IMR-90 (cell line): ENCODE data around the gene FRYL. TPM values are rescaled to one million over a fixed set of nuclear protein-coding genes. Genes with fewer than 3 reads are reported as not detected.

Experiments
- ATAC-seq: fragments of 200-7000 bp; cut with Tn5 transposase; 2 replicates; pipeline ENCODE4 v1.9.1; 2020; ENCODE audit warnings: low read depth, mild to moderate bottlenecking, moderate library complexity
- BruUV-seq: library from RNA; stranded (reverse); fragments of 400-500 nt; replicated peaks from 2 replicates; lab custom pipeline; 2021; lab: Mats Ljungman, UMichigan
- CTCF ChIA-PET: fragments of 300-600 bp; formaldehyde crosslinking; extraction: SDS; loops from one replicate; lab custom pipeline; 2021; ENCODE audit warnings: antibody characterized with exemption; lab: Yijun Ruan, JAX
- POLR2A ChIA-PET: fragments of 300-600 bp; sonication (Branson Sonifier 250); formaldehyde crosslinking; loops from one replicate; lab custom pipeline; 2022; ENCODE audit warnings: antibody characterized with exemption; ENCODE audit not compliant: unreplicated experiment; lab: Charles Lee
- DNase-seq: peaks from one replicate; pipeline ENCODE4 v3.0.0; 2013
- H2AFZ ChIP-seq: replicated peaks from 2 replicates; pipeline ENCODE3; 2013; ENCODE audit warnings: low read length, mild to moderate bottlenecking; ENCODE audit not compliant: poor library complexity
- H2AK5ac ChIP-seq: 2 replicates; pipeline ENCODE4 v1.6.1; 2013; ENCODE audit warnings: low read depth, low read length, inconsistent platforms
- H2AK9ac ChIP-seq: replicated peaks from 2 replicates; pipeline ENCODE3; 2013; ENCODE audit warnings: mild to moderate bottlenecking, low read depth, low read length, moderate library complexity; ENCODE audit not compliant: poor library complexity
- H2BK120ac ChIP-seq: 2 replicates; pipeline ENCODE4 v1.6.1; 2013; ENCODE audit warnings: low read depth, low read length, inconsistent platforms
- H2BK15ac ChIP-seq: 3 replicates; pipeline ENCODE4 v1.6.1; 2013; ENCODE audit warnings: low read depth, low read length, inconsistent platforms
- H2BK20ac ChIP-seq: 2 replicates; pipeline ENCODE4 v1.6.1; 2013; ENCODE audit warnings: low read depth, mild to moderate bottlenecking, inconsistent platforms, low read length, moderate library complexity
- H2BK5ac ChIP-seq: 2 replicates; pipeline ENCODE4 v1.6.1; 2013; ENCODE audit warnings: mild to moderate bottlenecking, low read depth, low read length, inconsistent platforms; ENCODE audit not compliant: poor library complexity, severe bottlenecking
- H3K14ac ChIP-seq: replicated peaks from 2 replicates; pipeline ENCODE4 v1.6.1; 2013; ENCODE audit warnings: low read depth, low read length, inconsistent platforms
- H3K18ac ChIP-seq: 2 replicates; pipeline ENCODE4 v1.6.1; 2013; ENCODE audit warnings: low read depth, low read length, control low read depth
- H3K23ac ChIP-seq: 2 replicates; pipeline ENCODE4 v1.6.1; 2013; ENCODE audit warnings: low read depth, low read length, inconsistent platforms
- H3K27ac ChIP-seq: 2 replicates; pipeline ENCODE4 v1.5.1; 2013; ENCODE audit warnings: mild to moderate bottlenecking, control low read depth, low read length; ENCODE audit not compliant: insufficient read depth
- H3K27me3 ChIP-seq: 2 replicates; pipeline ENCODE4 v1.6.1; 2013; ENCODE audit warnings: low read length; ENCODE audit not compliant: control insufficient read depth, insufficient read depth
- H3K36me3 ChIP-seq: 2 replicates; pipeline ENCODE4 v1.6.1; 2013; ENCODE audit warnings: low read length, mixed read lengths; ENCODE audit not compliant: control insufficient read depth, insufficient read depth
- H3K4ac ChIP-seq: 2 replicates; pipeline ENCODE4 v1.6.1; 2013; ENCODE audit warnings: low read depth, low read length, inconsistent platforms
- H3K4me1 ChIP-seq: 2 replicates; pipeline ENCODE4 v1.6.1; 2013; ENCODE audit warnings: low read length, mixed read lengths; ENCODE audit not compliant: control insufficient read depth, insufficient read depth
- H3K4me2 ChIP-seq: 2 replicates; pipeline ENCODE4 v1.6.1; 2013; ENCODE audit warnings: low read depth, mild to moderate bottlenecking, control low read depth, low read length, moderate library complexity
- H3K4me3 ChIP-seq: 2 replicates; pipeline ENCODE4 v1.5.1; 2013; ENCODE audit warnings: low read depth, mild to moderate bottlenecking, control low read depth, low read length, moderate library complexity; ENCODE audit not compliant: insufficient read depth
- H3K56ac ChIP-seq: 2 replicates; pipeline ENCODE4 v1.6.1; 2013; ENCODE audit warnings: low read length, inconsistent platforms; ENCODE audit not compliant: insufficient read depth; ENCODE audit errors: extremely low read depth
- H3K79me1 ChIP-seq, 2 experiments: 2 replicates each; pipeline ENCODE4 v1.6.1; 2013; ENCODE audit warnings: low read length in 2 of 2, inconsistent platforms in 1 of 2, low read depth in 1 of 2
- H3K9ac ChIP-seq: 2 replicates; pipeline ENCODE4 v1.6.1; 2013; ENCODE audit warnings: low read depth, low read length, control low read depth
- H3K9me1 ChIP-seq: 2 replicates; pipeline ENCODE4 v1.6.1; 2013; ENCODE audit warnings: low read length, inconsistent platforms; ENCODE audit not compliant: insufficient read depth
- H3K9me3 ChIP-seq: 2 replicates; pipeline ENCODE4 v1.6.1; 2013; ENCODE audit warnings: low read length; ENCODE audit not compliant: control insufficient read depth, insufficient read depth
- H4K20me1 ChIP-seq: 2 replicates; pipeline ENCODE4 v1.6.1; 2013; ENCODE audit warnings: low read length, inconsistent platforms; ENCODE audit not compliant: insufficient read depth
- H4K5ac ChIP-seq: 2 replicates; pipeline ENCODE4 v1.6.1; 2013; ENCODE audit warnings: mild to moderate bottlenecking, low read depth, low read length, control low read depth
- H4K8ac ChIP-seq, 2 experiments: 2 replicates each; pipeline ENCODE4 v1.6.1; 2013; ENCODE audit warnings: low read depth in 2 of 2, low read length in 2 of 2, control low read depth in 1 of 2, inconsistent platforms in 1 of 2
- H4K91ac ChIP-seq: 2 replicates; pipeline ENCODE4 v1.6.1; 2013; ENCODE audit warnings: low read depth, low read length, inconsistent platforms; ENCODE audit not compliant: insufficient read depth
- BHLHE40 ChIP-seq: fragments of 150-350 bp; IDR thresholded peaks from 2 replicates; pipeline ENCODE4 v1.6.1; 2016; ENCODE audit warnings: mild to moderate bottlenecking, low read depth, low read length
- CEBPB ChIP-seq: IDR thresholded peaks from 2 replicates; pipeline ENCODE4 v1.6.1; 2012; ENCODE audit warnings: low read depth, low read length, improper control_type of control experiment
- CHD1 ChIP-seq: IDR thresholded peaks from 2 replicates; pipeline ENCODE4 v1.6.1; 2012; ENCODE audit warnings: low read depth, low read length, improper control_type of control experiment
- ELK1 ChIP-seq: fragments of 150-350 bp; IDR thresholded peaks from 2 replicates; pipeline ENCODE4 v1.6.1; 2016; ENCODE audit warnings: low read depth, mild to moderate bottlenecking, low read length, moderate library complexity, borderline replicate concordance
- FOS ChIP-seq: fragments of 150-350 bp; IDR thresholded peaks from 2 replicates; pipeline ENCODE4 v1.6.1; 2016; ENCODE audit warnings: low read depth, low read length
- MAFK ChIP-seq: IDR thresholded peaks from 2 replicates; pipeline ENCODE4 v1.6.1; 2012; ENCODE audit warnings: low read depth, low read length, improper control_type of control experiment
- MAZ ChIP-seq: IDR thresholded peaks from 2 replicates; pipeline ENCODE4 v1.6.1; 2012; ENCODE audit warnings: low read depth, mild to moderate bottlenecking, low read length, improper control_type of control experiment, moderate library complexity, borderline replicate concordance
- MXI1 ChIP-seq: IDR thresholded peaks from 2 replicates; pipeline ENCODE4 v1.6.1; 2012; ENCODE audit warnings: low read depth, mild to moderate bottlenecking, low read length, moderate library complexity, borderline replicate concordance
- NFE2L2 ChIP-seq: fragments of 150-350 bp; IDR thresholded peaks from 2 replicates; pipeline ENCODE4 v1.6.1; 2016; ENCODE audit warnings: low read depth, mild to moderate bottlenecking, low read length
- POLR2A ChIP-seq: IDR thresholded peaks from 2 replicates; pipeline ENCODE4 v1.6.1; 2012; ENCODE audit warnings: mild to moderate bottlenecking, low read depth, low read length
- RAD21 ChIP-seq: IDR thresholded peaks from 2 replicates; pipeline ENCODE4 v1.6.1; 2012; ENCODE audit warnings: low read length, improper control_type of control experiment
- RCOR1 ChIP-seq: IDR thresholded peaks from 2 replicates; pipeline ENCODE4 v1.6.1; 2012; ENCODE audit warnings: mild to moderate bottlenecking, low read length, improper control_type of control experiment; ENCODE audit not compliant: insufficient replicate concordance
- RFX5 ChIP-seq: IDR thresholded peaks from 2 replicates; pipeline ENCODE4 v1.8.0; 2012; ENCODE audit warnings: low read depth, mild to moderate bottlenecking, low read length, moderate library complexity
- SMC3 ChIP-seq: fragments of 150-350 bp; IDR thresholded peaks from 2 replicates; pipeline ENCODE4 v1.6.1; 2016; ENCODE audit warnings: low read depth, mild to moderate bottlenecking, antibody characterized with exemption, low read length, moderate library complexity
- USF2 ChIP-seq: fragments of 150-350 bp; IDR thresholded peaks from 2 replicates; pipeline ENCODE4 v1.6.1; 2017; ENCODE audit warnings: mild to moderate bottlenecking, antibody characterized with exemption, low read length, low read depth
- WGBS, 2 experiments: methylation state at CpG; one replicate each; pipeline versions ENCODE4 v1.1.5 to v1.1.7; 2013; ENCODE audit warnings: missing lambda C conversion rate in 2 of 2; ENCODE audit not compliant: insufficient read length in 1 of 2; ENCODE audit errors: extremely low coverage in 2 of 2; 5-methylcytosine and 5-hydroxymethylcytosine counted together
- dilution Hi-C: fragments of 300-500 bp; cut with HindIII; formaldehyde crosslinking; loops from one replicate; pipeline ENCODE4 v1.14.3; 2018; ENCODE audit warnings: low sequenced_read_pairs; ENCODE audit not compliant: unreplicated experiment
- in situ Hi-C: fragments of 300-500 bp; cut with MboI; formaldehyde crosslinking; loops from 3 replicates; pipeline ENCODE4 v1.14.3; 2019; ENCODE audit warnings: low sequenced_read_pairs, inconsistent platforms, mixed read lengths
- intact Hi-C: fragments of 100-400 bp; cut with micrococcal nuclease; formaldehyde crosslinking; loops from 2 replicates; pipeline ENCODE4 v1.10.0; 2022
- polyA plus RNA-seq, 3 experiments: library from polyadenylated mRNA; depleted of rRNA; stranded (reverse); fragments of >200 nt; gene quantifications; 2 replicates each; pipeline ENCODE4 v1.2.3, GENCODE V29; 2012; ENCODE audit warnings: low replicate concordance in 1 of 3
- total RNA-seq: library from RNA; depleted of rRNA; stranded (reverse); fragments of >200 nt; gene quantifications from 2 replicates; pipeline ENCODE4 v1.2.3, GENCODE V29; 2012
- TF ChIP-seq, protein P1 (sequence below): conservative IDR thresholded peaks from 2 replicates; pipeline ENCODE4 v1.5.1; 2012; ENCODE audit warnings: mild to moderate bottlenecking, low read depth, low read length, improper control_type of control experiment

FRYL gene
- total and polyA plus RNA-seq, 2 of the 4 experiments (the other 2 are of a cell fraction), result 9.9 to 77.4 TPM

GRCh38 chr4:48752726-48753125 is 27.4 kb downstream of the FRYL start:
- H3K79me1 ChIP-seq, result peaks cover 30 to 66% of the 10 kb centered on the region in 2 experiments
- no peak overlapping the region for H3K18ac ChIP-seq
- peaks cover 8% of the 10 kb centered on the region; the same call in 1 of the 2 replicates for H3K9me1 ChIP-seq
- no peak overlapping the region for H3K56ac ChIP-seq
- H2BK120ac ChIP-seq, result no peak overlapping the region
- no peak overlapping the region for H3K4me2 ChIP-seq
- H3K27me3 ChIP-seq, result no peaks in the 10 kb centered on the region
- ChIA-PET POLR2A (no interaction called here), CTCF (no interaction called here)
- H3K14ac ChIP-seq, result no peak overlapping the region
- H3K23ac ChIP-seq, result no peak overlapping the region
- no peak overlapping the region for H4K91ac ChIP-seq
- no peak overlapping the region for H2BK20ac ChIP-seq
- no peak overlapping the region for H4K8ac ChIP-seq
- ATAC-seq, result no peak
- peaks cover 41% of the 10 kb centered on the region for H4K20me1 ChIP-seq
- BruUV-seq, result no TSS peak
- in situ Hi-C loops (no loop called here), intact Hi-C loops (no loop called here), dilution Hi-C loops (no loop called here)
- no peak overlapping the region for H2AFZ ChIP-seq
- no peak overlapping the region for H2BK5ac ChIP-seq
- no peaks in the 10 kb centered on the region for H3K36me3 ChIP-seq
- TF ChIP-seq, protein P1, sequence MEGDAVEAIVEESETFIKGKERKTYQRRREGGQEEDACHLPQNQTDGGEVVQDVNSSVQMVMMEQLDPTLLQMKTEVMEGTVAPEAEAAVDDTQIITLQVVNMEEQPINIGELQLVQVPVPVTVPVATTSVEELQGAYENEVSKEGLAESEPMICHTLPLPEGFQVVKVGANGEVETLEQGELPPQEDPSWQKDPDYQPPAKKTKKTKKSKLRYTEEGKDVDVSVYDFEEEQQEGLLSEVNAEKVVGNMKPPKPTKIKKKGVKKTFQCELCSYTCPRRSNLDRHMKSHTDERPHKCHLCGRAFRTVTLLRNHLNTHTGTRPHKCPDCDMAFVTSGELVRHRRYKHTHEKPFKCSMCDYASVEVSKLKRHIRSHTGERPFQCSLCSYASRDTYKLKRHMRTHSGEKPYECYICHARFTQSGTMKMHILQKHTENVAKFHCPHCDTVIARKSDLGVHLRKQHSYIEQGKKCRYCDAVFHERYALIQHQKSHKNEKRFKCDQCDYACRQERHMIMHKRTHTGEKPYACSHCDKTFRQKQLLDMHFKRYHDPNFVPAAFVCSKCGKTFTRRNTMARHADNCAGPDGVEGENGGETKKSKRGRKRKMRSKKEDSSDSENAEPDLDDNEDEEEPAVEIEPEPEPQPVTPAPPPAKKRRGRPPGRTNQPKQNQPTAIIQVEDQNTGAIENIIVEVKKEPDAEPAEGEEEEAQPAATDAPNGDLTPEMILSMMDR, result no peak
- no peak for TF ChIP-seq FOS
- TF ChIP-seq BHLHE40, result no peak
- TF ChIP-seq RAD21, result no peak
- no peak for TF ChIP-seq MAZ
- TF ChIP-seq RCOR1, result no peak
- no peak for TF ChIP-seq ELK1
- TF ChIP-seq RFX5, result no peak
- TF ChIP-seq POLR2A, result no peak
- TF ChIP-seq MXI1, result no peak
- no peak for TF ChIP-seq MAFK
- TF ChIP-seq CHD1, result no peak
- TF ChIP-seq NFE2L2, result no peak
- no peak for TF ChIP-seq SMC3
- TF ChIP-seq USF2, result no peak
- no peak for TF ChIP-seq CEBPB
- H2AK5ac ChIP-seq, result no peak overlapping the region
- H3K9me3 ChIP-seq, result no peaks in the 10 kb centered on the region
- H4K5ac ChIP-seq, result no peak overlapping the region
- DNase-seq, result peak; percentile 6
- no peak overlapping the region for H3K9ac ChIP-seq
- no peaks in the 10 kb centered on the region for H3K4me1 ChIP-seq
- WGBS, 2 experiments, result 54% methylated on average over 3 of the region's 5 CpGs; no CpG with 5 or more reads in 1 of the 2 experiments
- no peak overlapping the region for H3K27ac ChIP-seq
- no peak overlapping the region for H2AK9ac ChIP-seq
- no peak overlapping the region for H3K4me3 ChIP-seq
- H2BK15ac ChIP-seq, result no peak overlapping the region
- H3K4ac ChIP-seq, result no peak overlapping the region
